OCI-LY3 (cell line): Measurements from ENCODE around the gene RPAP2.
"Not testable (repeated sequence)": the region's sequence is repeated elsewhere in the genome, so short reads cannot be mapped to it uniquely, and the experiment has no call there.

ENCODE experiments used
- H2AFZ ChIP-seq: fragments of 200-600, 300-600 bp; shearing (Covaris generic); 2 replicates; pipeline ENCODE4 v1.6.0; 2014; ENCODE audit warnings: antibody characterized with exemption, low read depth, low read length
- H3K27ac ChIP-seq: fragments of 200-600, 300-600 bp; sonication (generic); 2 replicates; pipeline ENCODE4 v1.5.1; 2014; ENCODE audit warnings: mild to moderate bottlenecking, low read length, moderate library complexity, mixed read lengths
- H3K27me3 ChIP-seq: fragments of 200-600, 300-600 bp; sonication (generic); 2 replicates; pipeline ENCODE4 v1.6.1; 2014; ENCODE audit warnings: low read depth, low read length, mixed read lengths
- H3K36me3 ChIP-seq: fragments of 200-600, 300-600 bp; sonication (generic); replicated peaks from 2 replicates; pipeline ENCODE3; 2014; ENCODE audit warnings: low read depth, low read length, mixed read lengths
- H3K4me1 ChIP-seq: fragments of 300-600, 200-600 bp; sonication (generic); 2 replicates; pipeline ENCODE4 v1.6.1; 2014; ENCODE audit warnings: low read length, mixed read lengths
- H3K4me2 ChIP-seq: fragments of 200-600, 300-600 bp; sonication (generic); 2 replicates; pipeline ENCODE4 v1.6.1; 2014; ENCODE audit warnings: low read length, mixed read lengths
- H3K4me3 ChIP-seq: fragments of 300-600, 200-600 bp; sonication (generic); 2 replicates; pipeline ENCODE4 v1.5.1; 2014; ENCODE audit warnings: antibody characterized with exemption, mild to moderate bottlenecking, low read length, moderate library complexity
- H3K79me2 ChIP-seq: fragments of 300-600, 200-600 bp; shearing (Covaris generic); 2 replicates; pipeline ENCODE4 v1.6.1; 2014; ENCODE audit warnings: mild to moderate bottlenecking, low read length, mixed read lengths
- H3K9ac ChIP-seq: fragments of 300-600, 200-600 bp; shearing (Covaris generic); 2 replicates; pipeline ENCODE4 v1.6.0; 2014; ENCODE audit warnings: mild to moderate bottlenecking, low read length, moderate library complexity
- H3K9me3 ChIP-seq: fragments of 200-600, 300-600 bp; shearing (Covaris generic); 2 replicates; pipeline ENCODE4 v1.6.1; 2014; ENCODE audit warnings: low read length, mixed read lengths; ENCODE audit not compliant: insufficient read depth
- H4K20me1 ChIP-seq: fragments of 200-600, 300-600 bp; sonication (generic); 2 replicates; pipeline ENCODE4 v1.6.1; 2016; ENCODE audit warnings: low read length, mixed read lengths; ENCODE audit not compliant: insufficient read depth
- CTCF ChIP-seq: fragments of 200-600, 300-600 bp; sonication (generic); IDR thresholded peaks from 2 replicates; pipeline ENCODE4 v1.5.1; 2014; ENCODE audit warnings: antibody characterized with exemption, low read length, low read depth
- EZH2phosphoT487 ChIP-seq: fragments of 200-600 bp; shearing (Covaris generic); IDR thresholded peaks from 2 replicates; pipeline ENCODE4 v1.6.1; 2018; ENCODE audit warnings: antibody characterized with exemption, mixed run types, low read depth

Gene RPAP2

GRCh38 chr1:92352856-92353255, 54.0 kb downstream of the RPAP2 start:
- no peaks in the 10 kb centered on the region for H3K9me3 ChIP-seq
- no peak overlapping the region for H3K4me3 ChIP-seq

GRCh38 chr1:92354259-92354658, 55.4 kb downstream of the RPAP2 start:
- H3K4me2 ChIP-seq, result no peak overlapping the region
- H3K79me2 ChIP-seq, result no peaks in the 10 kb centered on the region
- peaks cover 16% of the 10 kb centered on the region for H3K36me3 ChIP-seq
- H3K9ac ChIP-seq, result no peak overlapping the region
- no peaks in the 10 kb centered on the region for H3K4me1 ChIP-seq
- H4K20me1 ChIP-seq, result no peaks in the 10 kb centered on the region
- H2AFZ ChIP-seq, result no peak overlapping the region
- no peak overlapping the region for H3K27ac ChIP-seq
- no peaks in the 10 kb centered on the region for H3K27me3 ChIP-seq
- H3K4me3 ChIP-seq, result no peak overlapping the region
- H3K9me3 ChIP-seq, result no peaks in the 10 kb centered on the region
- TF ChIP-seq EZH2phosphoT487, result no peak
- no peak for TF ChIP-seq CTCF

More at GRCh38 chr1:92352856-92353255, 54.0 kb downstream of the RPAP2 start:
- H3K4me2 ChIP-seq, result no peak overlapping the region
- peaks cover 12% of the 10 kb centered on the region for H3K36me3 ChIP-seq
- no peak overlapping the region for H2AFZ ChIP-seq
- H3K4me1 ChIP-seq, result peaks cover 10% of the 10 kb centered on the region
- H4K20me1 ChIP-seq, result no peaks in the 10 kb centered on the region
- no peaks in the 10 kb centered on the region for H3K27me3 ChIP-seq
- TF ChIP-seq EZH2phosphoT487, result no peak
- TF ChIP-seq CTCF, result no peak
- no peaks in the 10 kb centered on the region for H3K79me2 ChIP-seq
- H3K27ac ChIP-seq, result no peak overlapping the region
- H3K9ac ChIP-seq, result no peak overlapping the region

- no peak overlapping the region for H2AFZ ChIP-seq
- no peak for TF ChIP-seq EZH2phosphoT487
- TF ChIP-seq CTCF, result no peak
- H3K27ac ChIP-seq, result no peak overlapping the region
- no peaks in the 10 kb centered on the region for H4K20me1 ChIP-seq
- no peak overlapping the region for H3K9ac ChIP-seq
- no peaks in the 10 kb centered on the region for H3K9me3 ChIP-seq
- H3K4me1 ChIP-seq, result no peaks in the 10 kb centered on the region
- H3K27me3 ChIP-seq, result no peaks in the 10 kb centered on the region
- H3K79me2 ChIP-seq, result no peaks in the 10 kb centered on the region
- peaks cover 13% of the 10 kb centered on the region for H3K36me3 ChIP-seq
- H3K4me2 ChIP-seq, result no peak overlapping the region
- no peak overlapping the region for H3K4me3 ChIP-seq
Measured at GRCh38 chr1:92356956-92357355, 58.1 kb downstream of the RPAP2 start.

GRCh38 chr1:92359382-92359781, 60.5 kb downstream of the RPAP2 start:
- not testable (repeated sequence) for H3K4me3 ChIP-seq, H3K36me3 ChIP-seq

GRCh38 chr1:92359986-92360385, 61.1 kb downstream of the RPAP2 start:
- Histone ChIP-seq H2AFZ (no peak overlapping the region), H3K27me3 (no peaks in the 10 kb centered on the region), H3K79me2 (no peaks in the 10 kb centered on the region), H3K27ac (no peak overlapping the region), H3K36me3 (peaks cover 4% of the 10 kb centered on the region), H3K9ac (no peak overlapping the region), H3K4me3 (no peak overlapping the region), H4K20me1 (no peaks in the 10 kb centered on the region), H3K4me2 (no peak overlapping the region), H3K9me3 (no peaks in the 10 kb centered on the region), H3K4me1 (no peaks in the 10 kb centered on the region)
- no peak for TF ChIP-seq EZH2phosphoT487
- no peak for TF ChIP-seq CTCF

More at GRCh38 chr1:92359382-92359781, 60.5 kb downstream of the RPAP2 start:
- H3K9ac ChIP-seq, H3K27me3 ChIP-seq, H2AFZ ChIP-seq, H3K27ac ChIP-seq, H3K79me2 ChIP-seq, H3K9me3 ChIP-seq, H3K4me2 ChIP-seq, H4K20me1 ChIP-seq, H3K4me1 ChIP-seq: not testable (repeated sequence)
